HG03442 (cell line): ENCODE results near the gene PPRC1.

Experiments
- ATAC-seq: cut with Tn5 transposase; IDR thresholded peaks from one replicate; pipeline ENCODE4 v1.9.1; 2021; ENCODE audit warnings: mild to moderate bottlenecking, moderate library complexity; ENCODE audit not compliant: unreplicated experiment

Gene PPRC1

DNA sequence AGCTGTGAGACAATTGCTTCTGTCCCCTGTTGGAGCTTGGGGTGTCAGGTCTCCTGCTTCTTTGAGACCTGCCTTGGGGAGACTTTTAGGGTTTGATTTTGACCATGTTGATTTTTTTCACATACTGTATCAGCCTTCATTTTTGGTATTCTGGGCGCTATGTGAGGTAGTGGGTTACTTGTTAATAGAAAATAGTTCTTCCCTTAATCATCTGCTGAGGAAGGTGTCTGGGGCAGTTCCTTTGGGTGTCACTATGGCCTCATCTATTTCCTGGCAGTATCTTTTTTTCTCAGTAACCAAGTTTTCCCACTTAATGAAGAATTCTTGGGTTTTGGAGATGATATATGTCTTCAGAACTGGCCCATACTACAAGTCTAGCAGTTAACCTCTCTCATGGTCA lies 14.7 kb downstream of the PPRC1 start:
- no peak for ATAC-seq

DNA sequence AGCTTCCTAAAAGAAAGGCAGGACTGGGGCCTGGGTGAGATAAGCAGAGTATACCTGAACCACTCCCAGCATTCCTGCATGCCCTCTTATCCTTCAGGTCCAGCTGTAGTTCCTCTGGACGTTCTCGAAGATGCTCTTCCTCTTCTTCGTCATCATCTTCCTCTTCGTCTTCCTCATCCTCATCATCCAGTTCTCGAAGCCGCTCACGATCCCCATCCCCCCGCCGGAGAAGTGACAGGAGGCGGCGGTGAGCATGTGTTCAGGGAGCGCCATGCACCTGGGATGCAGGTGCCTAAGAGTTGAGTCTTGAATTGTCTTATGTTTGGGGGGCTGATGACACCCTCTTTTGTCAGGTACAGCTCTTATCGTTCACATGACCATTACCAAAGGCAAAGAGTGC lies 15.4 kb downstream of the PPRC1 start:
- no peak for ATAC-seq

- no peak for ATAC-seq
Observed at GRCh38 chr10:102150970-102151773, 18.3 kb downstream of the PPRC1 start.

DNA sequence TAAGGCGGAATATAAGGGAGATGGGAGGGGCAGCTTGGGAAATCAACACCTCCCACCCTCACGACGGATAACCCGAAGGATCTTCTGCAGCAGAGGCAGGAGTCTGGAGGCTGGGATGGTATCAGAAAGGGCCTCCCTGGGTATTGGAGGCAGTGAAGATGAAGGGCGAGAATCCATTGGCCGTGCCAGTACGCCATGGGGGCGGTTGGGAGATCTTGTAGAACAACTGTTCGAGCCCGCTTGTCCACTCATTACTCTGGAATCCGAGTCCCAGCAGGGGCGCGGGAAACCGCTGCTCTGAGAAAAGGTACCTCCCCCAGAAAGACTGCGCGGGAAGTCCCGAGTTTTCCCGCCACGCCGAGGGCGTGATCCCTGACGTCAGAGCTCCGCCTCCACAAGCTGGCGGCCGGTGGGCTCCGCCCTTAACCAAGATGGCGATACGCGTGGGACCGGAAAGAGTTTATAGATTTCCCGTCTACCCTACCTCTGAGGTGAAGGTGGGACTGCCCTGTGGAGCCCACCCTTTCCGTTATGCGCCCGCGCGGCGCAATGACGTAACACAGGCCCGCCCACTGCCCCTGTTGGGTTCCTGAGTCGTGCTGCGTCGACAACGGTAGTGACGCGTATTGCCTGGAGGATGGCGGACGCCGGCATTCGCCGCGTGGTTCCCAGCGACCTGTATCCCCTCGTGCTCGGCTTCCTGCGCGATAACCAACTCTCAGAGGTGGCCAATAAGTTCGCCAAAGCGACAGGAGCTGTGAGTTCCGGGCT lies 19.1 kb downstream of the PPRC1 start, which contains the start of gene NOLC1:
TSS of gene NOLC1 (plus strand) at position 616 of the 771 bp plus-strand sequence. CDS start at position 638, 22 bp downstream.
- peak; percentile 91 for ATAC-seq

DNA sequence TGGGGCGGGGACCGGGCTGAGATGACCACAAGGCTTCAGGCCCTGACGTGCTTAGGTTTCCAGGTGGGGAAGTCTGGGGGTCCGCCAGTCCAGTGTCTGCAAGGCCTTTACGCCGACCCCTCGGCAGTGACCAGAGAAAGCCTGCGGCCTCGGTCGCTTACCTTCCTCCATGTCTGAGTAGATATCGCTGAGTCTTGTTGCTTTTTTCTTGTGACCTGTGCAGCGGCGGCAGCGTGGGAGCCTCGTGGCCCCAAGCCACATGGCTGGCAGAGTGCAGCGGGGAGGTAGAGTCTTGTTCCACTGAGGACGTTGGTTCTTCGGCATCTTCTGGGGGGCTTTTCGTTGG lies 19.7 kb downstream of the PPRC1 start:
- peak; percentile 3 for ATAC-seq

GRCh38 chr10:102153093-102153620 lies 20.3 kb downstream of the PPRC1 start:
- no peak for ATAC-seq

- ATAC-seq = no peak
Observed at GRCh38 chr10:102154466-102155116, 21.8 kb downstream of the PPRC1 start.

- ATAC-seq = no peak
Observed at GRCh38 chr10:102157224-102157623, 24.4 kb downstream of the PPRC1 start.

DNA sequence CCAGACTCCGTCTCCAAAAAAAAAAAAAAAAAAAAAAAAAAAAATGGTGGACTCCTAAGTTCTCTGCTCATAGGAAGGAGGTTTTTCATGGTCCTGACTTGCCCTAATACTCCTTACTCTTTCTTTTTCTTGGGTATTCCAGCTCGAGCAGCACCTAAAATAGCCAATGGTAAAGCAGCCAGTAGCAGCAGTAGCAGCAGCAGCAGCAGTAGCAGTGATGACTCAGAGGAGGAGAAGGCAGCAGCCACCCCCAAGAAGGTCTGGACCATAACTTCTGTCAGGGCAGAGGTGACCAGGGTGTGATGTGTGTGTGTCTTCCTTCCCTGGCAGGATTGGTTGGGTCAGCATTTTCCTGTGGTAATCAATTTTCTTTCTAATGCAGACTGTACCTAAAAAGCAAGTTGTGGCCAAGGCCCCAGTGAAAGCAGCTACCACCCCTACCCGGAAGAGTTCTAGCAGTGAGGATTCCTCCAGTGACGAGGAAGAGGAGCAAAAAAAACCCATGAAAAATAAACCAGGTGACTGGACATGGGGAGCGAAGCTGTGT lies 26.3 kb downstream of the PPRC1 start:
- ATAC-seq = no peak

DNA sequence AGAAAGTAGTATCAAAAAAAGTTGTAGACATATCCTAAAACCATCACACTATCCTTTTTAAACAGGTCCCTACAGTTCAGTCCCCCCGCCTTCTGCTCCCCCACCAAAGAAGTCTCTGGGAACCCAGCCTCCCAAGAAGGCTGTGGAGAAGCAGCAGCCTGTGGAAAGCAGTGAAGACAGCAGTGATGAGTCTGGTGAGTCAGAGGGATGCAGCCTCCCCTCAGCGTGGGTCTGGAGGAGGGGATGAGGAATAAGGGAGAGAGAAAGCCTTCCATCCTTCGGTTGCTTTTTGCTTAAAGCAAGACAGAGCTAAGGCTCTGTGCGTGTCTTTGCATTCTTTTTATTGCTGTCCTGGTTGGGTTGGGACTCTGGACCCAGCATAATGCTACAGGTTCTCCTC lies 27.0 kb downstream of the PPRC1 start:
- ATAC-seq = no peak

DNA sequence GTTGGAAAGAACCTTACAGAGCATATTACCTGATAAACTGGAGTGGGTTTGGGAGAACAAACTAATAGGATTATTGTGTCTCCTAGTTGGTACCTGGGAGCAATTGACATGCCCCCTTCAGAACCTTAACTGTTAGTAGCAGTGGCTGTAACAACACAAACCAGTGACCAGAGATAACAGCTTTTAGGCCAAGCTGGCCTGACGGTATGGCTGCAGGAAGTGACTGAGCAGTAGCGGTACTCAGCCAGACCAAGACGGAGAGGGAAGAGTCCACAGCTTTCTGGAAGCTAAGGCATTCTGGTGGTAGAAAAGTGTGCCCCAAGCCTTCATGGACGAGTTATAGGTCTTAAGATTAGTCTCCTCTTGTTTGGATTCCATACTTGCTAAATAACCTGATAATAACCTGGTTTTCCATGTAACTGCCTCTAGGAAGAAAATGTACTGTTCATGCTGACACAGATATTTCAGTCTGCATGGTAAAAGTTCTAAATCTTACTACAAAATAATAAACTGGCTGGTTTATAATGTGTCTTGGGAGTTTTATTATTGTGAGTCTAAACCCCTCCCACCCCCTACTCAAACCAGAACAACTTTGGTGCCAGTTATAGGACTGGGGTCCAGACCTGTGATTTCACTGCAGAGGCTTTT lies 30.6 kb downstream of the PPRC1 start:
- ATAC-seq = no peak

GRCh38 chr10:102167861-102168260 lies 35.0 kb downstream of the PPRC1 start:
- no peak for ATAC-seq

DNA sequence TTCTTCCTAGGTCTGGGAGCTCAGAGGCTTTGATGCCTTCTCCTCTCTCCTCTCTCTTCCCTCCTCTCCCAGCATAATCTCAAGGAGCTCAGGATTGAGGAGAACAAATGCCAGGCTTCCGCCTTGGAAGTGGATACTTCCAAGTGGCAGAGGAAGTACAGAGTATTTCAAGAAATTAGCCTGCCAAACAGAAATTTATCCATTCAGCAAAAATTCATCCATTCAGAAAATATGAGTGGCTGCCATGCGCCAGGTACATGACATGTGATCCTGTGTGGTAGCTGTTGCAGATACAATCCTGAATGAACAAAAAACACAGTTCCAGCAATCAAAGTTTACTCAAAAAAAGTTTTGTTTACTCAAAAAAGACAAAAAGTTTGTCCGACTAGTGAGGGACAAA lies 37.8 kb downstream of the PPRC1 start:
- no peak for ATAC-seq

- ATAC-seq = no peak
Observed at GRCh38 chr10:102172288-102172687, 39.4 kb downstream of the PPRC1 start.

- ATAC-seq = no peak
Observed at GRCh38 chr10:102175415-102175814, 42.6 kb downstream of the PPRC1 start.

- no peak for ATAC-seq
Observed at GRCh38 chr10:102184606-102185005, 51.8 kb downstream of the PPRC1 start.

- no peak for ATAC-seq
Observed at GRCh38 chr10:102185272-102185671, 52.4 kb downstream of the PPRC1 start.

GRCh38 chr10:102185811-102186527 lies 53.1 kb downstream of the PPRC1 start:
- ATAC-seq = no peak

DNA sequence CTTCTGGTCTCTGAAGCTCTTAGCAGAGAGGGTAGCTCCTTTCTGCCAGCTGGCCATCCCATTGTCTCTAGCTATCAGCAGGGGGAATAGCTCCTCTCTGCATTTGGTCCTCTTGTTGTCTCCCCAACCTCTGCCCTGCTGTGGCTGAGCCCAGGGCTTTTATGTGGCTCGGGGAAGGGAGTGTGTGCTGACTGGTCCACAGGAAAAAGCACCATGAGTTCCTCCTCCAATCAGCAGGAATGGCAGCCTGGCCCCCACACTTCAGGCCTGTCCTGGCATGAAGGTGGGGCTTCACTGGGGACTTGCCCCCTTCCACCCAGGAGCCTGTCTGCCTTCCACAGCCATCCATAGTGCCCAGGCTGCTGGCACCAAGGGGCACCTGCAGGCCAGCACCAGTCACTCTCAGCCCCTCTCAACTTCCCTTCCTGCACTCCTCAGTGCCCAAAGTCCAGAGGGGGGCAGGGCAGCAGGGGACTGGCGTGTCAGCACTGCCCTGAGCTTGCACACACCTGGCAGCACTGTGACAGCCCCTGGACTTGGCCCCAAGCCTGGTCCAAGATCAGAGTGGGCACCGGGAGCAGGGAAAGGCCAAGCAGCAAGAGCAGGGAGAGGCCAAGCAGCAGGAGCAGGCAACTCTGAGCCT lies 55.6 kb downstream of the PPRC1 start:
- ATAC-seq = no peak
